HFFc6 (cell line): Measurements from ENCODE around the gene PGM2. TPM values are rescaled to one million over a fixed set of nuclear protein-coding genes. Genes with fewer than 3 reads are reported as not detected.

Experiments used
- DNase-seq: peaks from one replicate; pipeline ENCODE4 v3.0.0-alpha.2; 2018
- H3K27ac Mint-ChIP-seq: 2 replicates; pipeline ENCODE4 v1.8.0; 2020; ENCODE audit warnings: mild to moderate bottlenecking, mixed read lengths
- H3K27me3 Mint-ChIP-seq: 2 replicates; pipeline ENCODE4 v1.8.0; 2021; ENCODE audit warnings: mild to moderate bottlenecking, moderate library complexity, mixed read lengths; ENCODE audit not compliant: insufficient read depth
- H3K36me3 Mint-ChIP-seq: 2 replicates; pipeline ENCODE4 v1.8.0; 2021; ENCODE audit warnings: low read depth, mixed read lengths
- H3K4me1 Mint-ChIP-seq: 2 replicates; pipeline ENCODE4 v1.8.0; 2020; ENCODE audit warnings: low read depth, mixed read lengths
- H3K4me3 Mint-ChIP-seq: 2 replicates; pipeline ENCODE4 v1.8.0; 2020; ENCODE audit warnings: mild to moderate bottlenecking, moderate library complexity, mixed read lengths
- H3K9me3 Mint-ChIP-seq: 2 replicates; pipeline ENCODE4 v1.8.0; 2020; ENCODE audit warnings: mild to moderate bottlenecking, mixed read lengths
- CTCF ChIP-seq: fragments of 200-600 bp; sonication (generic); IDR thresholded peaks from 2 replicates; pipeline ENCODE4 v1.5.0; 2021; ENCODE audit warnings: antibody characterized with exemption, mild to moderate bottlenecking
- total RNA-seq, 6 experiments: library from RNA; stranded (reverse); fragmentation: NEBNext Ultra II Directional; extraction: Animal tissue kit (Norgen Biotek cat#: 25700); gene quantifications; 2 replicates in 1 of 6; 3 replicates in 5 of 6; pipeline ENCODE4 v1.2.3, GENCODE V29; 2021

PGM2 gene
- total RNA-seq, 6 experiments from 2014 or later, result 38.8 to 47.0 (median 45.0) TPM

- TF ChIP-seq CTCF, result no peak
- Mint-ChIP-seq H3K36me3 (peaks cover 18% of the 10 kb centered on the region), H3K4me1 (peaks cover 25% of the 10 kb centered on the region), H3K4me3 (no peak overlapping the region), H3K27ac (no peak overlapping the region), H3K9me3 (no peaks in the 10 kb centered on the region), H3K27me3 (no peaks in the 10 kb centered on the region)
- no peak for DNase-seq
These were observed 41.8 kb downstream of the PGM2 start for GRCh38 chr4:37868238-37868637.

GRCh38 chr4:37872310-37872988 is 46.0 kb downstream of the PGM2 start:
- Mint-ChIP-seq H3K27me3 (no peaks in the 10 kb centered on the region), H3K9me3 (no peaks in the 10 kb centered on the region), H3K4me3 (no peak overlapping the region), H3K27ac (no peak overlapping the region), H3K4me1 (peaks cover 13% of the 10 kb centered on the region), H3K36me3 (peaks cover 6% of the 10 kb centered on the region)
- TF ChIP-seq CTCF, result no peak
- no peak for DNase-seq

- Mint-ChIP-seq H3K27ac (no peak overlapping the region; the same call in 1 of the 2 replicates), H3K9me3 (no peaks in the 10 kb centered on the region), H3K4me1 (peaks cover 13% of the 10 kb centered on the region), H3K36me3 (no peaks in the 10 kb centered on the region), H3K4me3 (no peak overlapping the region), H3K27me3 (no peaks in the 10 kb centered on the region)
- DNase-seq, result peak; percentile 38
- TF ChIP-seq CTCF, result no peak
These were observed 46.9 kb downstream of the PGM2 start for GRCh38 chr4:37873386-37873785.

- Mint-ChIP-seq H3K4me3 (no peak overlapping the region), H3K36me3 (no peaks in the 10 kb centered on the region), H3K27me3 (no peaks in the 10 kb centered on the region), H3K27ac (no peak overlapping the region), H3K4me1 (peaks cover 13% of the 10 kb centered on the region), H3K9me3 (no peaks in the 10 kb centered on the region)
- DNase-seq, result no peak
- TF ChIP-seq CTCF, result no peak
These were observed 49.7 kb downstream of the PGM2 start for GRCh38 chr4:37876156-37876555.

- no peak for TF ChIP-seq CTCF
- DNase-seq, result no peak
- H3K9me3 Mint-ChIP-seq, result no peaks in the 10 kb centered on the region
- no peaks in the 10 kb centered on the region for H3K27me3 Mint-ChIP-seq
- no peak overlapping the region for H3K4me3 Mint-ChIP-seq
- peaks cover 12% of the 10 kb centered on the region for H3K4me1 Mint-ChIP-seq
- H3K27ac Mint-ChIP-seq, result no peak overlapping the region
- no peaks in the 10 kb centered on the region for H3K36me3 Mint-ChIP-seq
These were observed 52.9 kb downstream of the PGM2 start for GRCh38 chr4:37879365-37879764.

GRCh38 chr4:37881811-37882210 is 55.3 kb downstream of the PGM2 start:
- Mint-ChIP-seq H3K36me3 (no peaks in the 10 kb centered on the region), H3K4me1 (peaks cover 12% of the 10 kb centered on the region), H3K9me3 (no peaks in the 10 kb centered on the region), H3K4me3 (no peak overlapping the region), H3K27ac (no peak overlapping the region), H3K27me3 (peaks cover 3% of the 10 kb centered on the region)
- DNase-seq, result no peak
- no peak for TF ChIP-seq CTCF
